H54 (cell line): ENCODE data around the gene CREB3L2.

Source experiments
- DNase-seq: peaks from one replicate; pipeline ENCODE4 v3.0.0; 2011; ENCODE audit warnings: low spot score, mixed read lengths; ENCODE audit not compliant: insufficient read length
- FAIRE-seq: peaks from 3 replicates; lab custom pipeline; 2011; peaks lifted over from hg19 to GRCh38; lab: Jason Lieb, UNC
- POLR2A ChIP-seq: IDR thresholded peaks from 2 replicates; pipeline ENCODE4 v1.6.1; 2011; ENCODE audit warnings: low read depth, mild to moderate bottlenecking, low read length

CREB3L2 gene

DNA sequence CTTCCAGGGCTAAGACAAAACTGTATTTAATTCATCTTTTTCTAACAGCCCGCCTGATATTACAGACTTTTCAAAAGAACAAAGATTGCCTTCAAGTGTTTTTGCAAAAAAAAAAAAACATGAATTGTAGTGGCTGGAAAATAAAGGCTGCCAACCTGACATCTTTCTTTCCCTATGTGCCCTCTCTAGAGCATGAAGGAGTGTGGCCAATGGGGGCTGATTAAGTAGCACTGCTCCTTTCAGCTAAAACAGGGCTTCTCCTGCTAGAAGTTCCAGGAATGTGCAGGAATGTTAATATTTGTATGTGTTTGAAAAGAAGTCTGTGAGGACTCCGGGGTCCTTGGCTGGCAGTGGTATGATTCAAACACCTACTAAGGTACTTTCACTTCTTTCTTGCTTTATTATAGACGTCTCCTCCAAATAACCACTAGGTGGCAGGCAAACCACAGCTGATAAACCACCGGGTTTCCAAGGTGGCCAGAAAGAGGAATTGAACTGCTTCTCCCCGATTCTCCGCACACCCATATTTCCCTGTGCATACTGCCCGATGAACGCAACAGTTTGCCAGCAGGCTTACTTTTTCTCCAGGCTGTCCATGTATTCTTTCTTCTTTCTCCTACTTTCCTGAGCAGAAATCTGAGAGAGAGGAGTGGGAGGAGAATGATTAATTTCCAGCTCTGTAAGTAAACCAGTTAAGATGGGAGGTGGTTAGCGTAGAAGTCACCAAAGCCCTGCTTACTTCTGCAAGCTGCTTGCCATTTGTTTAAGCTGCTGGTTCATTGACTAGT, 98.3 kb downstream of the CREB3L2 start:
- FAIRE-seq (no peak), DNase-seq (peak; percentile 23)
- TF ChIP-seq POLR2A = no peak

DNA sequence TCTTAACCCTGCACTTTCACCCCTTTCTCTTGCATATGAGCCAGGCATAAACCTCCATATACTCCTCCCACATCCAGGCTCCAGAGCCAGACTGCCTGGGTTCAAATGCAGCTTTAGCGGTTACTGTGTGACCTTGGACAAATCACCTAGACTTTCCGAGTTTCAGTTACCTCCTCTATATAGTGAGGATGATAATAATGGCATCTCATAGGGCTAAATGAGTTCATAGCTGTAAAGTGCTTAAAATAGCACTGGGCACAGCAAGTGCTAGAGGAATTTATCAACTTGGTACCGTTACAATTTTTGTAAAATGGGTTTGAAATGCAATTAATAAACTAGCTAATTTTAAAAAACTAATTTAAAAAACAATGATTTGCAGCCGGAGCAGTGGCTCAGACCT, 101.7 kb downstream of the CREB3L2 start:
- no peak for TF ChIP-seq POLR2A
- no peak for FAIRE-seq
- DNase-seq = no peak

DNA sequence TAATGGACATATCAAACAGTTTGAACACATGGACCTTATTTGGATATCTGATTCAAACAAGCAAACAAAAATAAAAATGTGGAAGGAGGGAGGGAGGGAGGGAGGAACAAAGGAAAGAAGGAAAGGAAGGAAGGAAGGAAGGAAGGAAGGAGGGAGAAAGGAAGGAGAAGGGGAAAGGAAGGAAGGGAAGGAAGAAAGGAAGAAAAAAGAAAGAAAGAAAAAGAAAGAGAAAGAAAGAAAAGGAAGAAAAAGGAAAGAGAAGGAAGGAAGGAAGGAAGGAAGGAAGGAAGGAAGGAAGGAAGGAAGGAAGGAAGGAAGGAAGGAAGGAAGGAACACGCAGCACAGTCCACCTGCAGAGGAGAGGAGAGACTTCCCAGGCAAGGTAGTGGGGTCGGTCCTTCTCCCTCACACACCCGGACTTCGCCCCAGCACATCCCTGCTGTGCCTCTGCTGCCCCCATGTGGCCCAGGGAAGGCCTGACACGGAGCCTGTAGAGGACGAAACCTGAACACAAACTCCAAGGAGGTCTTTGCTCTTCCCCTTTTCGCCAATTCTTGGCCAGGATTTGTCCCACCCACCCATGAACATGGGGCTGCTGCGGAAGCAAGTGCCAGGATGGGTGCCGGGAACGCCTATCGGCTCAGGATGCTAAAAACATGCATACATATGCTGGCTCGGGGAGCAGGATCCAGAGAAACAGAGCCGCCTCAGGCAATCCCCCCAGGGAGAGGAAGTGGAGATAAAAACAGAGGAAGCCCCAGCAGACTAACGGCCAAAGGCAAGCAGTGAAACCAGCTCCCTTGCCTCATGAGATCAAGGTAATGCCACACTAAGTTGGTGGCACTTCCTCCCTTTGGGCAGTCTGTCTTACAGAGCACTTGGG, 102.8 kb downstream of the CREB3L2 start:
- DNase-seq = peak; percentile 68
- no peak for FAIRE-seq
- no peak for TF ChIP-seq POLR2A

DNA sequence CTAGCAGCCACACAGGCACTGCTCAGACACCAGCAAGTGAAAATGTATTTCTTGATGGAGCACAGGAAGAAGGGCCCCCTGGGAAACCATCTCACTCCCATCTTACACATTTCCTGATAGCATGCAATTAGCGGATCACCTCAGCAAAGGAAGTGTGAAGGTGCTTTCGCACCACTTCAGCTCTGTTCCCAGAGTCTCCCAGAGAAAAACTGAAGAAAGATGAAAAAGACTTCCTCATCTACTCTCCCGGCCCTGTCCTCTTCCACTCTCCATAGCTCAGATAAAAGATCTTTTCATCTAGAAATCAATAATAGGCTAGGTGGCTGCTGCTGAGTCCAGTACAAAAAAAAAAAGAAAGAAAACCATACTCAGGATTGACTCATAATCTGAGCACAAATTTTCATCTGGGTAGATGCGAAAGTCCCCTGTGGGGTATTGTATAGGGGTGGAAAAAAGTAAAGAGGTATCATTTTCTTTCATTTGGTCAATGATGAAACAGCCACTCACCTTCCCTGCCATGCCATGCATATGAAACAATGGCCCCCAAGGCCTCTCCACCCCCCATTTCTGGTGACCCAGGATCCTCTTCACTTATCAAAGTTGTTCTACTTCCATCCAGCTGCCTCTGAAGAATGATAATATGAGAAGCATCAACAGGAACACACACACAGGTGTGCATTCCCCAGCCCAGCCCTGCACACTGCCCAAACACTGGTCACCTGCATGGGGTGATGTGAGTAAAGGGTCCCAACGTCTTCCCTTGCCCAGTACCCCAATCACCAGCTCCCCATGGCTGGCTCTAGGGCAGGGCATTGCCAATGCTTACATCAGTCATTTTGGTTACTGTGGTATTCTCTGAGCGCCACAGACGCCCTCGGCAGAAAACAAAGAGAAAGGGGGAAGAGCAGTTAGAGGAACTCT, 106.3 kb downstream of the CREB3L2 start:
- DNase-seq = no peak
- no peak for FAIRE-seq

DNA sequence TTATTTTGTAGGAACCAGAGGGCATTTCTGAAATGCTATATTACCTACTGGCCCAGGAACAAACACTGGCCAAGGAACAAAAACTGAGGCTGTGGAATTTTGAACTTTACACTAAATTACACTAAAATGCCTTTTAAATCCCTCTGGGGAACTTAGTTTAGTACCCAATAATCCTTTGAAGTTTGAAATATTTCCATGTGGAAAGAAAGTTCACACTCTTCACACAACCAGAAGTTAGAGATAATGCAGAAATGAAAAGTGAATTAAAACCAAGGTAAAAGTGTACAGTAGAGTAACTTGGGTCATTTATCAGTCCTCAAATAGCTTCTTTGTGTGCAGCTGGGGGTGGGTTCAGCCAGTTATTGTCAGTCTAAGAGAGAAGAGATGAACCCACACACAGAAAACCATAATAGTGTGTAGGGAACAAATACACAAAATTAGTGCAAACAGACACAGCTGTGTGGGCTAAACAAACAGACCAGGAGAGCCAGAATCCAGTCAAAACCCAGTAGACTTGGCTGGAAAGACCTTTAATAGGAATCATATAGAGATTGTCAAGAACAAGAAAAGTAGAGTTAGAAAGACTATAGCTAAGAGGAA, 108.6 kb downstream of the CREB3L2 start:
- TF ChIP-seq POLR2A = no peak
- DNase-seq = no peak
- FAIRE-seq = no peak

More for the DNA sequence above, 106.3 kb downstream of the CREB3L2 start:
- TF ChIP-seq POLR2A = no peak

DNA sequence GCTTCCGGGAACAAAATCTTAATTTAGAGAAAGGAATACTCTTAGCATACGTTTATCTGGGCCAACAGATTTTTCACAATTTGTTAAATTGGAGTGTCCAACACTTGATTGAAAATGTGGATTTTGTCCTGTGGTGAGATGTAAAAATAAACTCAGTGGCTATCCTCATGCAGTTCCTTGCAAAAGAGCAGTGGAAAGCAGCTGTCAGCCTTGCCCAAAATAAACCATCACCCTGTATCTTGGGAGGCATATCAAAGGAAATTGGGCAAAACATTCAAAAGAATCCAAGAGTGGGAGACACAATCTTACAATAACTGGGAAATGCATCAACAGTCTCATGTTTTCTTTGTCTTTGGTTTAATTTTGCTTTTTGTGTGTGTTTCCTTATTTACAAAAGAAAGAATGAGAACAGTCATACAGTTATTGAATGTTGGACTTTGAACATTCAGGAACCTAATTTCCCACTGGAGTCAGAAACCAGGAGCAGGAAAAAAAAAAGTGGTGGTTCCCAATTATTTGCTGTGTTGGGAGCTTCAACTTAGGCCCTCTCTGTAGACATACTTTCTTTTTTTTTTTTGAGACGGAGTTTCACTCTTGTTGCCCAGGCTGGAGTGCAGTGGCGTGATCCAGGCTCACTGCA, 110.8 kb downstream of the CREB3L2 start:
- no peak for TF ChIP-seq POLR2A
- FAIRE-seq (no peak), DNase-seq (no peak)

DNA sequence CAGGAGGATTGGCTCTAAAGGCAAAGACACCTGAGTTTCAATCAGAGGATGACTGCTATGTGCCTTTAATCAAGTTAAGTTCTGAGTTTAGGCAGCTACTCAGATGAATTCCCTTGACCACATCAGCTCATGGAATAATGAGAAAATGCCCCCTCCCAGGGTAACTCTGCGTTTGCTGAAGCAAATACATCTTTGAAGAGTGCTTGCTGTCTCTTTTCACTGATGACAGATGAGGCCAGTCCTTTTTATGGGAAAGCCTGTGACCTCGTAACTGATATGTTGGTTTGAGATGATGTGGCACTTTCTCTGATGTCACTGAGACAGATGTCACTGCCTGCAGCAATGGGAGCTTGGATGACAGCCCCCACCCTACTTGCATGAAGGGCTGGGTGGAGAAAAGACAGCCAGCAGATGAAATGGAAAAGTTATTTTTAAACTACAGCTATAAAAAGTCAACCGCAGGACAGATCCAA, 111.4 kb downstream of the CREB3L2 start:
- no peak for TF ChIP-seq POLR2A
- DNase-seq (no peak), FAIRE-seq (no peak)

DNA sequence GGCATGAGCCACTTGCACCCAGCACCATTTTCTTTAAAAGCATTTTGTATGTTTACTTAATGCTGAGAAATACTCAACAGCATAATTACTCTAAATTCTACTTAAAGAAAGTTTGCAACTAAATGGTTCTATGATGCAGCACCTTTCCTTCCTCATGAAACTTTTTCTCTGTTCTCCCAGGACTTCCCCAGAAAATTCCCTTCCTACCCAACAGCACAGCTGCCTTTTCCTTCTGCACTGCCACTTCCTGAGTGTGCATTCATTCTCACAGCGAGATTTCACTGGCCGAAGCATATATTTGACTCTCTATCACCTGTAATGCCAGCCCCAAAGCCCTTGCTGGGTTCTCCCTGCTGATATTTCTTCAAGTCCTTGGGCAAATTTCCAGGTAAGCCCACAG, 113.6 kb downstream of the CREB3L2 start:
- no peak for TF ChIP-seq POLR2A
- DNase-seq (no peak), FAIRE-seq (no peak)

DNA sequence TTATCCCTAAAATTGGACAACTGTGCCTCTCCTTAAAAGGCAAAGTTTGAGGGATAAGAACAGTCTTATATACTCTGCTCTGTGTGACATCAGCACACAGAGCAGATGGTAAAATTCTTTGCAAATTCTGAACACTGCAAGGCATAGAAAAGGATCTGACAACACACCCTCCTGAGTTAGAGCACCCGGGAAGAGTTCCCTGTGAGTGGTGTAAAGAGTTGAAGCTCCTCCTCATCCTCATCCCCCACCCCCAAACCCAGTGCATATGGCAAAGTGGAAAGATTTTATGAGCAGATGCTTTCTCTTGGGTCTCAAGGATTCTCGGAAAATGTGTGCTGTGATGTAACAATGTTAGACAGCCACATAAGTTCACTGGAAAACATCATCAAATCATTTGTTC, 115.1 kb downstream of the CREB3L2 start:
- no peak for FAIRE-seq
- no peak for TF ChIP-seq POLR2A
- DNase-seq = no peak

DNA sequence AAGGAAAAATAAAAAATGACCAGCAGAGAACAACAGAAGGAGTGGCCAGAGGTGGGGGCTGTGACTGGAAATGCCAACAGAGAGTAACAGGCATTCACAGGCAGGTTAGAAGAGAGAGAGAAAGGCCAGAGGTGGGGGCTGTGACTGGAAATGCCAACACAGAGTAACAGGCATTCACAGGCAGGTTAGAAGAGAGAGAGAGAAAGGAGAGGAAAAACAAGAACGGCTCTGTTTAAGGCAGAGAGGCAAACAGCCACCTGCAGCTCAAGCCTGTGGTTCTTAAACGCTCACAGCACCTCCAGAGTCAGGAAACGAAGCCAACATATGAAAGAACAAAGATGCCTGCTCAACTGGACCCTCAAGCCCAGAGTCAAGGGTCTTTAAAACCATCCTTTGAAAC, 115.6 kb downstream of the CREB3L2 start:
- FAIRE-seq (no peak), DNase-seq (no peak)
- TF ChIP-seq POLR2A = no peak

DNA sequence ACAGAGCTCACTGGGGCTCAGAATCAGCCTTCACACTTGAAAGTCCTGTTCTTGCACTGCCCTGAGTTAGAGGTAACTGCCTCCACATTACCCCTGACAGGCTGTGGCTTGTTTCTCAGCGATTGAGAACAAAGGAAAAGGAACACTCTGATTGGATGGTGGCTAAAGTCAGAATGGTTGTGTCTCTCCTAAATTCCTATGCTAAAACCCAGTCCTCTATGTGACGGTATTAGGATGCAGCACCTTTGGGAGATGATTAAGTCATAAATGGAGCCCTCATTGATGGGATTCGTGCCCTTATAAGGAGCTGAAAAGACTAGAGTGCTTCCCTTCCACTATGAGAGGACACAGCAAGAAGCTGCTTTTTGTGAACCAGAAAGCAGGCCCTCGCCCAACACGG, 116.2 kb downstream of the CREB3L2 start:
- TF ChIP-seq POLR2A = no peak
- FAIRE-seq (no peak), DNase-seq (no peak)

DNA sequence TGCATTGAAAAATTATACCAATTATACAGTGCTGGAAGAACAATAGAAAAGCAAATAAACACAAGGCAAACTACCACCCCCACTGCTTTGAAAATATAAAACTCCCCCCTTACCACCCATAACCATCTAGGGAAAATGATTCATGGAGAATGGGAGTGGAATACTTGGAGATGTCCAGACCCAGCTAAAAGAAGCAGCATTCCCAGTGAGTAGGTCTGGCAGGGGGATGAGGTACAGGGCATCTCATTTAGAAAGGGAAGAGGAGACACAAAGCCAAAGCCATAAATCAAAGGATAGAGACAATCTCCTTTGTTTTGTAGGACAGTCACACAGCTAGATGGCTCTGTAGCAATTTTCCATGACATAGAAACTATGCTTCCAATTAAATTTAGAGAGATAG, 119.1 kb downstream of the CREB3L2 start:
- DNase-seq (no peak), FAIRE-seq (no peak)

More for the DNA sequence above, 119.1 kb downstream of the CREB3L2 start:
- TF ChIP-seq POLR2A = no peak
